Astrocyte (in vitro differentiated cells and primary cell): ENCODE data around the gene ZFYVE21. TPM values are rescaled to one million over a fixed set of nuclear protein-coding genes. Genes with fewer than 3 reads are reported as not detected.

Source experiments
- DNase-seq: peaks from one replicate; pipeline ENCODE4 v3.0.0-alpha.2; 2010; ENCODE audit warnings: low read depth
- FAIRE-seq: peaks from 2 replicates; lab custom pipeline; 2011; peaks lifted over from hg19 to GRCh38; lab: Jason Lieb, UNC
- H2AFZ ChIP-seq: 2 replicates; pipeline ENCODE4 v1.6.0; 2012; ENCODE audit warnings: low read depth, low read length, inconsistent platforms
- H3K27ac ChIP-seq: 2 replicates; pipeline ENCODE4 v1.5.1; 2011; ENCODE audit warnings: low read depth, low read length, inconsistent platforms
- H3K27me3 ChIP-seq: 2 replicates; pipeline ENCODE4 v1.6.0; 2011; ENCODE audit warnings: low read length, inconsistent platforms; ENCODE audit not compliant: insufficient read depth
- H3K36me3 ChIP-seq: 2 replicates; pipeline ENCODE4 v1.5.1; 2011; ENCODE audit warnings: low read length, inconsistent platforms; ENCODE audit not compliant: insufficient read depth
- H3K4me1 ChIP-seq: 2 replicates; pipeline ENCODE4 v1.5.1; 2011; ENCODE audit warnings: low read length, inconsistent platforms; ENCODE audit not compliant: insufficient read depth
- H3K4me2 ChIP-seq: 2 replicates; pipeline ENCODE4 v1.6.0; 2012; ENCODE audit warnings: low read length, inconsistent platforms
- H3K4me3 ChIP-seq: 2 replicates; pipeline ENCODE4 v1.5.1; 2011; ENCODE audit warnings: low read depth, mild to moderate bottlenecking, low read length, inconsistent platforms; ENCODE audit not compliant: insufficient read depth
- H3K79me2 ChIP-seq: 2 replicates; pipeline ENCODE4 v1.6.0; 2012; ENCODE audit warnings: mild to moderate bottlenecking, low read length, inconsistent platforms; ENCODE audit not compliant: insufficient read depth
- H3K9ac ChIP-seq: 2 replicates; pipeline ENCODE4 v1.6.0; 2012; ENCODE audit warnings: mild to moderate bottlenecking, low read length, inconsistent platforms
- H3K9me3 ChIP-seq: 2 replicates; pipeline ENCODE4 v1.5.1; 2012; ENCODE audit warnings: low read depth, mild to moderate bottlenecking, low read length, inconsistent platforms; ENCODE audit not compliant: insufficient read depth
- H4K20me1 ChIP-seq: 2 replicates; pipeline ENCODE4 v1.6.0; 2012; ENCODE audit warnings: low read length, inconsistent platforms; ENCODE audit not compliant: insufficient read depth
- H3K27ac Mint-ChIP-seq: one replicate; pipeline ENCODE4 v1.8.0; 2021; ENCODE audit warnings: mild to moderate bottlenecking, mixed read lengths; ENCODE audit not compliant: unreplicated experiment
- H3K27me3 Mint-ChIP-seq: one replicate; pipeline ENCODE4 v1.8.0; 2021; ENCODE audit warnings: low read depth, mixed read lengths; ENCODE audit not compliant: unreplicated experiment
- H3K36me3 Mint-ChIP-seq: one replicate; pipeline ENCODE4 v1.8.0; 2021; ENCODE audit warnings: low read depth, mixed read lengths; ENCODE audit not compliant: unreplicated experiment
- H3K4me1 Mint-ChIP-seq: one replicate; pipeline ENCODE4 v1.8.0; 2021; ENCODE audit warnings: low read depth, mixed read lengths; ENCODE audit not compliant: unreplicated experiment
- H3K4me3 Mint-ChIP-seq: one replicate; pipeline ENCODE4 v1.8.0; 2021; ENCODE audit warnings: mild to moderate bottlenecking, moderate library complexity, mixed read lengths; ENCODE audit not compliant: unreplicated experiment
- H3K9me3 Mint-ChIP-seq: one replicate; pipeline ENCODE4 v1.8.0; 2021; ENCODE audit warnings: mild to moderate bottlenecking, mixed read lengths; ENCODE audit not compliant: unreplicated experiment
- CTCF ChIP-seq: IDR thresholded peaks from 2 replicates; pipeline ENCODE4 v1.5.1; 2011; ENCODE audit warnings: low read depth, mild to moderate bottlenecking, inconsistent platforms, low read length, moderate library complexity; ENCODE audit not compliant: insufficient read depth
- EZH2 ChIP-seq: IDR thresholded peaks from 2 replicates; pipeline ENCODE4 v1.6.1; 2012; ENCODE audit warnings: mild to moderate bottlenecking, low read length, inconsistent platforms; ENCODE audit not compliant: insufficient read depth
- total RNA-seq: library from RNA; stranded (reverse); gene quantifications from 2 replicates; pipeline ENCODE4 v1.2.1, GENCODE V29; 2021

The ZFYVE21 gene
- total RNA-seq, 1 donor from 2014 or later: 41.7 TPM

- Mint-ChIP-seq H3K4me1 (peaks cover 19% of the 10 kb centered on the region), H3K36me3 (peaks cover 4% of the 10 kb centered on the region), H3K27ac (peak overlapping the region; percentile 18), H3K27me3 (no peaks in the 10 kb centered on the region), H3K4me3 (no peak overlapping the region), H3K9me3 (no peaks in the 10 kb centered on the region)
- FAIRE-seq (no peak), DNase-seq (no peak)
- H3K36me3 ChIP-seq: peaks cover 26% of the 10 kb centered on the region
- no peak overlapping the region for H3K4me2 ChIP-seq
- no peaks in the 10 kb centered on the region for H3K9me3 ChIP-seq
- H3K79me2 ChIP-seq: peaks cover 87% of the 10 kb centered on the region
- no peaks in the 10 kb centered on the region for H3K27me3 ChIP-seq
- no peak for TF ChIP-seq CTCF
- TF ChIP-seq EZH2: no peak
- peaks cover 82% of the 10 kb centered on the region for H4K20me1 ChIP-seq
- H3K4me3 ChIP-seq: no peak overlapping the region
- no peak overlapping the region for H3K9ac ChIP-seq
- H3K27ac ChIP-seq: no peak overlapping the region
- peaks cover 22% of the 10 kb centered on the region for H3K4me1 ChIP-seq
- no peak overlapping the region for H2AFZ ChIP-seq
Observed at GRCh38 chr14:103694572-103695026, 21.0 kb upstream of the ZFYVE21 start.

DNA sequence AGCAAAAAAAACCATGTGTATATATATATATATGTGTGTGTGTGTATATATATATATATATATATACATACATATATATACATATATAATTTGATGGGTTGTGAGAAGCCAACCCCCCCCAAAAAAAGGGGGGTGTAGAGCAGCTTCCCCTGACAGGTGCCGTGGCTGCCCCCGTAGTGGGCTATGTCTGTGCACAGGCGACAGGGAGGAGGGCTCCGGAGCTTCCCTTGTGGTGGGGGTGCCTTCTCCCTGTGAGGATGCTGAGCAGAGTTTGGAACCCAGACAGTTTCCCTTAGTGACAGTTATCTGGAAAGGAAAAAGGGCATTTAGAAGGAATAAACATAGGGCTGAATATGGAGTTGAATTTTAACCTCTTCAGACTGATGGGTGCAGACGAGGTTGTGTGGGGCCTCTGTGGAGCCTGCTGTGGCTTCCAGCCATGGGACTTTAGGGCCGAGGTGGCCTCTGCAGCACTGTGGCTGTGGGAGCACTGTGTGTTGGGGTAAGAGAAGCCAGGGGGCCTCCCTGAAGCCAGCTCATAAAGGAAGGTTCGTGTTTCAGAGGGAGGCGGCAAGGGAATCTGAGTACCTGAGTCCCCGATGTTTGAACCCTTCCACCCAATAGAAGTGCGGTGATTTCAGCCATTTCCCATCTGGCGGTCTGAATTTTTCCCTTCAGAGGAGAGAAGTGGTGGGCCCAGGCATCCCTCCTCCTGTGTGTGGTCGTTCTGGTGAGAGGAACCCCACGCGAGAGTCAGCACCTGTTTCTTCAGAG lies 20.1 kb upstream of the ZFYVE21 start:
- H2AFZ ChIP-seq: no peak overlapping the region
- Mint-ChIP-seq H3K4me3 (no peak overlapping the region), H3K27me3 (no peaks in the 10 kb centered on the region), H3K27ac (peak overlapping the region; percentile 58), H3K36me3 (peaks cover 3% of the 10 kb centered on the region), H3K9me3 (no peaks in the 10 kb centered on the region), H3K4me1 (peaks cover 14% of the 10 kb centered on the region)
- no peak overlapping the region for H3K27ac ChIP-seq
- no peaks in the 10 kb centered on the region for H3K9me3 ChIP-seq
- H3K4me2 ChIP-seq: no peak overlapping the region
- peaks cover 17% of the 10 kb centered on the region for H3K4me1 ChIP-seq
- no peak for DNase-seq
- no peak overlapping the region for H3K4me3 ChIP-seq
- H4K20me1 ChIP-seq: peaks cover 82% of the 10 kb centered on the region
- H3K79me2 ChIP-seq: peaks cover 85% of the 10 kb centered on the region
- no peak for FAIRE-seq
- no peak for TF ChIP-seq EZH2
- TF ChIP-seq CTCF: no peak
- H3K27me3 ChIP-seq: no peaks in the 10 kb centered on the region
- H3K9ac ChIP-seq: no peak overlapping the region
- peaks cover 26% of the 10 kb centered on the region for H3K36me3 ChIP-seq

- Mint-ChIP-seq H3K36me3 (peaks cover under 1% of the 10 kb centered on the region), H3K27ac (peak overlapping the region; percentile 14)
Observed at GRCh38 chr14:103696070-103696402, 19.6 kb upstream of the ZFYVE21 start.

More at GRCh38 chr14:103696070-103696402, 19.6 kb upstream of the ZFYVE21 start:
- TF ChIP-seq EZH2 (no peak), CTCF (no peak)
- H3K4me1 Mint-ChIP-seq: peaks cover 14% of the 10 kb centered on the region
- Histone ChIP-seq H3K9ac (no peak overlapping the region), H3K4me1 (peaks cover 17% of the 10 kb centered on the region), H3K9me3 (no peaks in the 10 kb centered on the region), H4K20me1 (peaks cover 82% of the 10 kb centered on the region), H3K4me3 (no peak overlapping the region), H3K27me3 (no peaks in the 10 kb centered on the region), H3K36me3 (peaks cover 23% of the 10 kb centered on the region), H2AFZ (no peak overlapping the region), H3K27ac (peak overlapping the region; percentile 35), H3K79me2 (peaks cover 81% of the 10 kb centered on the region), H3K4me2 (no peak overlapping the region)
- H3K4me3 Mint-ChIP-seq: no peak overlapping the region
- H3K9me3 Mint-ChIP-seq: no peaks in the 10 kb centered on the region
- H3K27me3 Mint-ChIP-seq: no peaks in the 10 kb centered on the region
- FAIRE-seq (no peak), DNase-seq (no peak)
